SIG-M5 treated with dmso at 0.1 percent for 504 hours (cell line): ENCODE data around the gene CCR9.
A peak's percentile ranks its signal among the peaks of the same experiment; 100 is the strongest.

Source experiments
- DNase-seq: peaks from one replicate; lab custom pipeline; 2025; ENCODE audit not compliant: unreplicated experiment; lab: John Stamatoyannopoulos, UW

The CCR9 gene

GRCh38 chr3:45936261-45936660 is 49.9 kb downstream of the CCR9 start:
- no peak for DNase-seq

- no peak for DNase-seq
Measured at GRCh38 chr3:45937206-45938042, 51.1 kb downstream of the CCR9 start.

GRCh38 chr3:45938043-45938435 is 51.7 kb downstream of the CCR9 start:
- DNase-seq = no peak

GRCh38 chr3:45938864-45939263 is 52.5 kb downstream of the CCR9 start:
- DNase-seq = peak; percentile 90

DNA sequence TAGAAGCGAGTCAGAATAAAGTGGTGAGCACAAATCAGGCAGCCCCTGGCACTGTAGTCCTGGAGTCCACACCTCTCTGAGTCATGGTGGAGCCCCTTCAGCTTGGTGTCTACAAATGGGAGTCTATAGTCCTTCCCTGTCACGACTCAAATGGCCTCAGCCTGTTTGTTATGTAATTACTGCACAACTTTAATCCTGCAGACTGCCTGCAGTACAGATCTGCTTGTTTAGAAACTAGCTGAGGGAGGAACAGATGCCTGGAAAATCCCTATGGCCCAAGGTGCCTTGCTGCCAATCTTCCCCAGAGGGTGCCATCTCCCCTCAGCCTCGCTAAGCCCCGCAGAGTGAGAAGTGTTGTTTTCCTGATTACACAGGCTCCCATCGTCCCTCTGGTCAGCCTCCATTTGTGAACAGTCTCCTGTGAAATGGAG is 53.0 kb downstream of the CCR9 start:
- no peak for DNase-seq

GRCh38 chr3:45940004-45940780 is 53.8 kb downstream of the CCR9 start:
- DNase-seq = no peak

- DNase-seq = no peak
Measured at GRCh38 chr3:45940781-45941365, 54.5 kb downstream of the CCR9 start.

DNA sequence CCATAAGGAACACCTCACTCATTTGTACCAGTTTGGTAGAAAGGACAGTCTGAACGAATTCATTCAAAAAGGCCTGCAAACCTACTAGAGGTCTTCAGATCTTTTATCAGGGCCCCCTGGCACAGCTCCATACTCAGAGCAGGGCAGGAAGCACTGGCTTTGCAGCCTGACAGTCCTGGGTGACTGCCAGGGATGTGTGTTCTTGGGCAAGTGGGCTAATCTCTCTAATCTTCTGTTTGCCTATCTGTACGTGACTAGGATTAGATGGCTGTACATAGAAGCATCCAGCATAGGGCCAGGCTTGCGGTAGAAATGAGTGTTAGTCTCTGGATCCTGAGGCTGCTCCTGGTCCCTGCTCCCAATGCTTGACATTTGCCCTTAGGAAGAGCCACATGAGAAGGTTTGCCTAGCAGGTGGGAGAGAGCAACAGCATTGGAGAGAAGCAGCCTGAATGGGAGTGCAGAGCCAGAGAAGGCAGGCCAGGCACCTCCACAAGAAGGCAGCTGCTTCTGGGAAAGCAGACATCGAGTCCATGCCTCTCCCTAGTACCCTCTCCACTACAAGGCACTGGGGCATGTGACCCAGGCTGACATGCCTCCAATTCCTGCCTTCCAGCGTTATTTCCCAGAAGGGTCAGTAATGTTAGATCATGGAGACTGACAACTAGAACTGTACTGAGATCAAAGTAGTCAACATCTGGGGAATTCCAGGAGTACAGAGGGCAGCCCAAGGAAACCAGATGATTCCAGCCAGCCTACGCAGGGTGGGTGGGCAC is 55.9 kb downstream of the CCR9 start:
- DNase-seq = no peak

DNA sequence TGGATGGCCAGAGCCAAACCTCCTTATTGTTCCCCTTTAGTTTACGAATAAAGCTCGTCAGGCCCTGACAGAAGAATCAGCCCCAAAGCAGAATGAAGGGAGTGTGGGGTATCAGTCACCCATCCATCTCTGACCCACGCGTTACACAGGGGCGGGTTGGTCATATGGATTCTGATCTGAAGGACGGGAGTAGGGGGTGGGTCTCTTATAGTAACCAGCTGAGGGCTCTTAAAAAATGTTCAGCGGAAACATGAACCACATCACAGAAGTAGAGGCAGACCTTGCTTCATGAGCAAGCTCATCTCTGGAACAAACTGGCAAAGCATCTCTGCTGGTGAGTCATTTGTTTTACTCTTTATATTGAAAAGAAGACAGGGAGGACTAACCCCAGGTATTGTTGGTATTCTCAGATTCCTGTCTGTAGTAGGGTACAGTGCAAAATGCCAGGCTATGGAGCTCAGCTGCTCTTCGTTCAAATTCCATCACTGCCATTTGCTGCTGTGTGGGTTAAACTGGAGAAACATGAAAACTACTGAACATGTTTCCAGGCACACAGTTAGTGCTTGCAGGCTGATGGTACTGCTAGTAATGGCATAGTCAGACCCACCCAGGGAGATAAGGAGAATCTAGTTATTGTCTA is 57.0 kb downstream of the CCR9 start, which contains the start of gene CXCR6:
TSS of gene CXCR6 (plus strand) at position 258 of the 640 bp plus-strand sequence. CDS start 3,018 bp downstream, outside the sequence.
- DNase-seq = no peak

GRCh38 chr3:45944830-45945620 is 58.7 kb downstream of the CCR9 start:
- DNase-seq = no peak

- DNase-seq = no peak
Measured at GRCh38 chr3:45946307-45946706, 60.0 kb downstream of the CCR9 start.

DNA sequence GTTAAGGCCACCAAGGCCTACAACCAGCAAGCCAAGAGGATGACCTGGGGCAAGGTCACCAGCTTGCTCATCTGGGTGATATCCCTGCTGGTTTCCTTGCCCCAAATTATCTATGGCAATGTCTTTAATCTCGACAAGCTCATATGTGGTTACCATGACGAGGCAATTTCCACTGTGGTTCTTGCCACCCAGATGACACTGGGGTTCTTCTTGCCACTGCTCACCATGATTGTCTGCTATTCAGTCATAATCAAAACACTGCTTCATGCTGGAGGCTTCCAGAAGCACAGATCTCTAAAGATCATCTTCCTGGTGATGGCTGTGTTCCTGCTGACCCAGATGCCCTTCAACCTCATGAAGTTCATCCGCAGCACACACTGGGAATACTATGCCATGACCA is 60.5 kb downstream of the CCR9 start:
- no peak for DNase-seq

- no peak for DNase-seq
Measured at GRCh38 chr3:45947361-45947760, 61.0 kb downstream of the CCR9 start.

- no peak for DNase-seq
Measured at GRCh38 chr3:45948311-45948781, 62.0 kb downstream of the CCR9 start.

GRCh38 chr3:45948881-45949280 is 62.5 kb downstream of the CCR9 start:
- no peak for DNase-seq

DNA sequence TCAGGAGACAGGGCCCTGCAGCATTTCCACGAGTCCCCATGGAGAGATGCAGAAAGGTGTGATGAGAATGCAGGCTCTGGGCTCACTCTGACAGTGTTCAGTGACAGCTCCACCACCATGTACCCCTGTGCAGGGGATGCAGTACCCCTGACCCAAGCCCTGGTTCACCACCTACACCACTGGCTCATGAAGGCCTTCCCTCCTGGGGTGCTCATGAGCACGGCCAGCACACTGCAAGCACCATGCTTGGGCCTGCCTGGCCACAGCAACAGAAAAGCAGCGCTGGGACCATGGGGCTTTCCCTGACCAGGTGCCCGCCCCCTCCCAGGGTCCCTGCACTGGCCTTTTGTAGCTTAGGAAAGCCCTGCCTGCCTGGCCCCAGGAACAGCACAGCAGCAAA is 63.1 kb downstream of the CCR9 start:
- no peak for DNase-seq

DNA sequence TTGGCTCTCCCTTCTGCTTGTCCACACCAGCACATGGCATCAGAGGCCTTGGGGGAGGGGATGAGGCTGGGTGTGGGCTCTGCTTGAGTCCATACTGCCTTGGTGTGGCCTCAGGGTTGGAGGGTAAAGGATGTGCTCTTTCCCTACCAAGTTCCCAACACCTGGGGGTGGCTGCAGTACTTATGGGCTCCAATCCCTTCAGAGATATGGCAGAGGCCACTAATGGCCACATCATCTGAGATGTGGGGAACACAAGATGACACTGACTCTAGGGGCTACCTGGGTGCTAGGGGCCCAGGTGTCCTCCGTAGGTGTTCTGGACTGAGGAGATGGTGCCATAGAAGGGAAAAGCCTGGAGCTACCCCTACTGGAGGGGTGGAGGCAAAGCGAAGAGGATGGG is 63.8 kb downstream of the CCR9 start:
- DNase-seq = no peak

GRCh38 chr3:45950686-45951600 is 64.6 kb downstream of the CCR9 start:
- DNase-seq = no peak

GRCh38 chr3:45951946-45952345 is 65.6 kb downstream of the CCR9 start:
- DNase-seq = no peak
